Urothelium cell line (cell line): Measurements from ENCODE around the gene RERE.

Experiments used
- DNase-seq: peaks from one replicate; pipeline ENCODE4 v3.0.0; 2011; ENCODE audit warnings: low spot score, mixed read lengths
- FAIRE-seq: peaks from 2 replicates; lab custom pipeline; 2011; peaks lifted over from hg19 to GRCh38; lab: Jason Lieb, UNC

Gene RERE

GRCh38 chr1:8493916-8494540 is 323.4 kb downstream of the RERE start:
- DNase-seq (no peak), FAIRE-seq (no peak)

GRCh38 chr1:8487249-8487648 is 330.2 kb downstream of the RERE start:
- FAIRE-seq (no peak), DNase-seq (no peak)

GRCh38 chr1:8486047-8486446 is 331.4 kb downstream of the RERE start:
- DNase-seq (no peak), FAIRE-seq (no peak)

DNA sequence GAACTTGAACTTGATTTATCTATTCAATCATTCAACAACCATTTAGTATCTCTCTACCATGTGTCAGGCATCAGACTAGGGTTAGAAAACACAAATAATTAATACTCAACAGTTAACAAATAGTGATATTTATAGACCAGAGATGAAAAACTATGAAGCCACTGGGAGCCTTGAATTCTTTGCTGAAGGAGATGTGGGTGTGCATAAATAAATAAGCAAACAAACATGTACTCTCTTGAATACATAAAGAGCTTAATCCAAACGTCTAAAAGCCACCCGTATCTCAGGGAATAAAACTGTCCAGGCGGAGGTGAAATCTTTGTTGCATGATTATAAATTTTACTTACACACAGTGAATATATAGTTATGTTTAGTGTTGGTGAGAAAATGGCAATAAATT is 333.9 kb downstream of the RERE start:
- FAIRE-seq = no peak
- no peak for DNase-seq

DNA sequence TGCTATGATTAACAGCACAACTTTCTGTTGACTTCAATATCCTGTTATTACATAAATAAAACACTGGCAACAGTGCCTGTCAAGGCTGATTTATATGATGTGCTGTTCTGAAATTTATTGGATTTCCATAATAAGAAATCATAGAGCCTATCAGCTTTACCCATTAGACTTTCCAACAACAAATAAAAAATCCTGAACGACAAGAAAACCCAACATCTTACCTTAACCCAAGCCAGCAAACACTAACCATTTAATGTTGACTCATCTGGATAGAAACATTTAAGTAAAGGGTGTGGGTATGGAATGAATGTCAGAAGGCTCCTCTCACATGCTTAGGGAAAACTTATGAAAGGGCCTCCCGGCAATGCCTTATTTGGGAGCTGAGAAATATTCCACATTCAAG is 334.5 kb downstream of the RERE start:
- FAIRE-seq (no peak), DNase-seq (no peak)

DNA sequence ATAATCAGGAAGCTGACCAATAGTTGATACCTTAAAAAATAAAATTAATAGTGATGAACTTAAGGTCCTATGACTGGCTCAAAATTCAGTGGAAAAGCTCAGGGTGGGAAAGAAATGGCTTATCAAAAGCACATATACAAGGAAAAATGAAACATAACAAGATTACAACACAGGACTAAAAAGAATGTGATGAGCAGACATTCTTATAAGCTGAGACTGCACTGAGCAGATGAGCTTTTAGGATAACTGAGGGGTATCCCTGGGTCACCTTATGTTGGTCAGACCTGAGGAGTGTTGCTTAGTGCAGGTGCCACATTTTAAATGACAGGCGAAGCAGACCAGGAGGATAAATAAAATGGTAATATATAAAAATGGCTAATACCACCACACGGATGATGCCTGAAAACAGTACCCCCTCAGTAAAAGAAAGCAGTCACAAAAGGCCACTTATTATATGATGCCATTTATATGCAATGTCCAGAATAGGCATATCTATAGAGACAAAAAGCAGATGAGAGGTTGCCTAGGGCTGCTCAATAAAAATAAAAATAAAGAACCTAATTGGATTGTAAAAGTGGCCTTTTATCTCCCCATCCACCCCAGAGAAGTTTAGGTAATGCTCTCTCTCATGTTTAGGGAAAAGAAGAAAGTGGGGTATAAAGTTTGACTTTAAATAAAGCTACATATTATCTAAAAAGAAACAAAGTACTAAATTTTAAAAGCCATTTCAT is 335.6 kb downstream of the RERE start:
- no peak for DNase-seq
- no peak for FAIRE-seq

DNA sequence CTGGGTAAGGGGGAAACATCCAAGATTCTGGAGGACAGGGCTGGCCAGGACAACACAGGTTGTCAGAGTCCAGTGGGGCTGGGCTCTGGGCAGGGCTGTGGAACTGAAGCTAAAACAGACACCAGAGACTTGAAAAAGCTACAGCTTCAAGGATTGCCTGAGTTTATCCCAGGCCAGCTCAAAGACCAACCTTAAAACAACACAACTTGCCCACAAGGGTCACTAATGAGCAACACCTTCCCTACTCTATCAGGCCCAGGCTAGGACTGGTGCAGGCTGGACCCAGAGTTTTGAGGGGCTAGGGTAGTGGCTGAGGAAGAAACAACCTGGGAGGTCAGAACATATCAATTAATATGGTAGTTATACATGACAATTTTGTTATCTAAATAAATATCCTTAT is 338.9 kb downstream of the RERE start:
- FAIRE-seq (no peak), DNase-seq (no peak)

DNA sequence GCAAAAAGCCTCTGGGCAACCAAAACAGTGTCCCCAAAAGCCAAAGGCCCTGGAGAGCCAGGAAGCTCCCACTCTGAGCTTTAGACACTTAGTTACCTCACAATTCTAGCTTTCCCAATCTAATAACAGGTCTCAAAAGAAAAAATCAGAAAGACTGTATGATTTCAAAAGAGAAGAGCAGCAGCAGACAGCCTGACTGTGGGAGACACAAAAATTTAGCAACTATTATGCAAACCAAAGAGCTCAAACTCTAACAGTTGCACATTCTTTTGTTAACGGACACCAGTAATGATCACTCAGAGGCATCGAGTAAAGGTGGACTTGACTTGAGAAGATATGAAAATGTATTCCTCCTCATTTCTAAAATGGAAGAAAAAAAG is 339.5 kb downstream of the RERE start:
- FAIRE-seq = no peak
- DNase-seq = no peak

- DNase-seq = no peak
- FAIRE-seq = no peak
Observed at GRCh38 chr1:8477166-8477982, 340.1 kb downstream of the RERE start.

DNA sequence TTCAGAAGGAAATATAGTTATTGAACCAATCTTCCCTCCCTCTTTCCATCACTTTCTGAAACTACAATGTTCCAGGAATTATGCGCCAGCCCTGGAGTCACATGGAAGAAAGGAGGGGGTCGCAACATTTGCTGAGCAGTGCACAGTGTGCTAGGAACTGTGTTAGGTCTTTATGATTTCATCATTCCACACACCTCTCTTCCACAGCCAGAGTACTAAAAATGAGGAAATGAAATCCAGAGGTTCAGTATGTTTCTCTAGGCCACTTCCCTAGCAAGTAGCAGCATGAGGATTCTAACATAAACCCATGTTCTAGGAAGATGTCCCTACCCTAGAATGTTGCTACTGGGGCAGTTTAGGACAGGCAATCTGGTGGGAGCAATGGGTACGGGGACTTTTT is 341.4 kb downstream of the RERE start:
- no peak for FAIRE-seq
- DNase-seq = no peak

- DNase-seq (no peak), FAIRE-seq (no peak)
Observed at GRCh38 chr1:8474369-8474768, 343.1 kb downstream of the RERE start.

DNA sequence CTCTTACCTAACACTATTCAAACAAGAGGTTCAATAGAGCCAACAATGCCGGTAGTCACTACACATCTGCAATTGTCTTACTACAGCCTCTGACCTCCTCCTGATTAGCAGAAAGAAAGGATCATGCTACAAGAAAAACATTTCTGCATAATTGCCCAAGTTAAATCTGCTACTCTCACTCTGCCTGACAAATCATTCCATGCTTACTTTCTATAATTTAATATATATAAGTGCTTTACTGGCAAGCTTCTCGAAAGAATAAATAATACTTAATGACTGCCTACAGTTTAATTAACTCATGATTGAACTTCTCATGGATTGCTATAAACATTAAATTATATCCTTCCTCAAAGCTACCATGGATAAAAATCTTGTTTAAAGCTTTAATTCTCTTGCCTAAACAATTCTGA is 343.5 kb downstream of the RERE start:
- no peak for FAIRE-seq

DNA sequence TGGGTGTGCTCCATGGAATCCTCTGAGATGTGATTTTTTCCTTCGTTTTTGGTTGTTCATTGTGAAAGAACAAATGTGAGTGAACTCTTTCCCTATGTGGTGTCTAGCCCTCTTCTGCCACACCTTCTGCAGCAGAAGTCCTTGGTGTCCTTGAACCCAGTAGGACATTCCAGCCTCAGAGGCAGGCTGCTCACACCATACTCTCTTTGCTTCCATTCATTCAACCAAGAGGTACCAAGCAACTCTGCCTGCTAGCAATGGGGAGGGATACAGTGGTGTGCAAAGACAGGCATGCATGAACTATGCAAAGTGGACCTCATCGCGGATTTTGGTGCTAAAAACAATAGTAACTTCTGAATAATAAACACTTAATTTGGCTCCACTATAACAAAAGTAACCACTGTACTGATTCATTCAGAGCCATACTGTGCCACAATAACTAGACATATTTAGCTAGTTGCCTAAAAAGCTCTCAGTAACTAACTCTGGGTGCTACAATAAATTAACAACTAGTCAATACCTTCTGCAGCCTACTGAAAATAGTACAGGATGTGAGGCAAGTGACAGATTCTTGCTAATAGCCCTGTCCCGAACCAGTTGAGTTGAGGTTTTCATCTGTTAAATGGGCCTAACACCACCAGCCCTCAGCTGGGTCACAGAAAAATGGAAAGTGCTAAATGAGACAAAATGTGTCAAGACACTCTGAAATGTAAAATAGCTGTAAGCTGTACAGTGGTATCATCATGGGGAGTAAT is 344.1 kb downstream of the RERE start:
- FAIRE-seq (no peak), DNase-seq (no peak)

More for the DNA sequence above, 343.5 kb downstream of the RERE start:
- no peak for DNase-seq

GRCh38 chr1:8472668-8473067 is 344.8 kb downstream of the RERE start:
- FAIRE-seq = no peak
- no peak for DNase-seq

- no peak for FAIRE-seq
Observed at GRCh38 chr1:8471451-8471850, 346.0 kb downstream of the RERE start.

DNA sequence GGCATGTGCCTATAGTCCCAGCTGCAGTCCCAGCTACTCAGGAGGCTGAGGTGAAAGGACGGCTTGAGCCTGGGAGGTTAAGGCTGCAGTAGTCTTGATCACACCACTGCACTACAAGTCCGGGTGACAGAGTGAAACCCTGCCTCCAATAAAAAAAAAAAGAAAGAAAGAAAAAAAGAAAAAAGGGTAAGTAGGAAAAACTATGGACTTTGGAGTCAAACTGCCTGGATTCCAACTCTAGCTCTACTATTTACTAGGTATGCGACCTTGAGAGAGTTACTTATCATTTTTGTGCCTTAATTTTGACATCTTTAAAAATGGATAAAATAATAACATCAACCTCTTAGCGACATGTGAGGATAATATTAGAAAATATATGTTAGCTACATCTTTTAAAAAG is 348.7 kb downstream of the RERE start:
- FAIRE-seq = no peak
- no peak for DNase-seq

More at GRCh38 chr1:8471451-8471850, 346.0 kb downstream of the RERE start:
- DNase-seq = no peak

DNA sequence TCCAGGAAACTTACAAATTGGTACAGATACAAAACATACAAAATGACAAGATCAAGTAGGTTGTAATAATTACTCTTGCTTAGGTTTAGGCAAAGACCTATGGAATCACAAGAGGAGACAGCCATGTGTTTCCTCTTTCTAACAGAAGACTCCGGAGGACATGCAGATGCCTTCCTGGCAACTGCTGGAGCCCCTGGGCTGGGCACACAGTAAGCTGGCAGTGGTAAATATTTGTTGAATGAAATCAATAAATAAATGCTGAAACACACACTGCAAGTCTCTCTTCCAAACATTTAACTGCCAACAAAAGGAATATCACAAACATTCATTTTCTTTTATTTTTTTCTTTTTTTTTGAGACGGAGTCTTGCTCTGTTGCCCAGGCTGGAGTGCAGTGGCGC is 350.1 kb downstream of the RERE start:
- FAIRE-seq (no peak), DNase-seq (no peak)

DNA sequence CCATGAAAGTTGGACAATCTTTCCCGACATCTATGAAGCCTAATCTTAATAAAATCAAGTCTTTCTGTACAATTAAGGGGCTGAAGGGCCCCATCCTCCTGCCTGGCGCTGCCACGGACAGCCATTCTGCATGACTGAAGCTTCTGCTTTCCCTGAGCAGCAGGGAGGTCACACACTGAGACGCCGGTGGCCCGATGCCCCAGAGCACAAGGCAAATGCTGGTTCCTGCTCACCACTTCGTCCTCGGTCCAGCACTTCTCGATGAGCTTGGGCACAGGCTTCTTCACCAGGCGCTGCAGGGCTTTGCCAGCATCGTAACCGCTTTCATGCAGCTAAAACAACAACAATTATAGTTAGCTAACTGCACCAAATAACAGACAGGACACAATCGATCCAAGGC is 351.7 kb downstream of the RERE start:
- FAIRE-seq (no peak), DNase-seq (no peak)

- DNase-seq (no peak), FAIRE-seq (no peak)
Observed at GRCh38 chr1:8465013-8465412, 352.4 kb downstream of the RERE start.

DNA sequence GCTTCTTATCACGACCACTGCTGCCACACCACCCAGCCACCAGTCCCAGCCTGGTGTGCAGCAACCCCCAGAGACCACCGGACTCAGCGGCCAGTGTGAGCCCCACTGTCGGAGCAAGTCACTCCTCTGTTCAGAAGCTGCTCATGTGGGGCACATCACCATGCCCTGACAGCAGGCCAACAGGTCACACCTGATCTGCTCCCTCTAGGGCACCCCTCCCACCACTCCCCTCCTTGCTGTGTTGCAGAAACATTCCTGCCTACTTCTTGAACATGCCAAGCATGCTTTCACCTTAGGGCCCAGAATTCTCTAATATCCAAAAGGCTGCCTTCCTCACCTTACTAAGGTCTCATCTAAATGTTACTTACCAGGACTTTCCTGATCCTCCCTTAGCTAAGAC is 353.1 kb downstream of the RERE start:
- no peak for DNase-seq
- no peak for FAIRE-seq
